HTR-8/SVneo (cell line): ENCODE measurements around the gene UST.
A peak's percentile ranks its signal among the peaks of the same experiment; 100 is the strongest.

Experiments used
- DNase-seq: peaks from one replicate; pipeline ENCODE4 v3.0.0; 2011; ENCODE audit warnings: low spot score, mixed read lengths; ENCODE audit not compliant: insufficient read length
- FAIRE-seq: peaks from 2 replicates; lab custom pipeline; 2011; peaks lifted over from hg19 to GRCh38; lab: Jason Lieb, UNC

Gene UST

DNA sequence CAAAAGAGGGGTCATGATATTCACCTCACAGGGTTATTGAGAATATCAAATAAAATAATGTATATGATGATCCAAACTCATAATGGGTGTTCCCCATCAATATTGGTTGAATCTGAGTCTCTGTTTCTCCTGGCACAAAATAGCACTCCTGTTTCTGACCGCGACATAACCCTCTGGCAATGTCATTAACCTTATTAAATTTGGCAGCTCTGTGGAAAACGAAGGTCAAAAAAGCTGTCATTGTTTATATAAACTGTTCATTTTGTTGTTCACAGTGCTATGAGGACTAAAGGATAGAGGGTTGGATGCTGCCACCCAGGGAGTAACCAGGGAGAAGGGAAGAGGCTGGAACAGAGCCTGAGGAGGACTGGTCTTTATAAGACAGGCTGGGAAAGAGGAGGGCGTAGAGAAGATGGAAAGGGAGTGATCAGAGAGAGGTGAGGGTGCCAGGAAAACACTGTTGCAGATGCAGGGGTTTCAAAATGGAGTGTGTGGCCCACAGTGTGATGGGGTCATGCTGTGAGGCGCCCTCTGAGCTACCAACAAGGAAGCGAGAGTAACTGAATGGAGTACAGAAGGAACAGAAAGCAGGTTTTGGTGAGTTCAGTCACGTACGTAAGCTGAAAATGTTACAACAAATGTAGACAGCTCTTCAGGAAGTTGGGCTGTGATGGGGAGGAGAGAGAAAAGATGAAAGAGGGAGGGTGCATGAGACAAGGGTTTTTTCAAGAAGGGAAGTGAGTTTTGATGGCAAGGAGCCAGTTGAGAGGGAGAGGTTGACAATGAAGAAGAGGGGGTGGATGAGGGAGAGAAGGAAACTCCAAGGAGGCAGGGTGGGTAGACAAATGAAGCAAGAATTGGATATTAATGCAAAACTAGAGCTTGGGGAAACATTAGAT lies 319.1 kb downstream of the UST start:
- FAIRE-seq (no peak), DNase-seq (no peak)

DNA sequence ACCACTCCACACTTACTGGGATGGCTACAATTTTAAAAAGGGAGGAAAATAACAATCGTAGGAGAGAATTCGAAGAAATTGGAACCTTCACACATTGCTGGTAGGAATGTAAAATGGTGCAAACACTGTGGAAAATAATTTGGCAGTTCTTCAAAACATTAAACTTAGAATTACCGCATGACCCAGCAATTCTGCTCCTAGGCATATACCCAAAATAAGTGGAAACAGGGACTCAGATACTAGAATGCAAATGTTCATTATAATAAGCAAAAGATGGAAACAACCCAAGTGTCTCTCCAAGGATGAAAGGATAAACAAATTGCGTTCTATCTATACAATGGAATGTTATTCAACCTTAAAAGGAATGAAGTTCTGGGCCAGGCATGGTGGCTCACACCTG lies 325.2 kb downstream of the UST start:
- FAIRE-seq (no peak), DNase-seq (no peak)

DNA sequence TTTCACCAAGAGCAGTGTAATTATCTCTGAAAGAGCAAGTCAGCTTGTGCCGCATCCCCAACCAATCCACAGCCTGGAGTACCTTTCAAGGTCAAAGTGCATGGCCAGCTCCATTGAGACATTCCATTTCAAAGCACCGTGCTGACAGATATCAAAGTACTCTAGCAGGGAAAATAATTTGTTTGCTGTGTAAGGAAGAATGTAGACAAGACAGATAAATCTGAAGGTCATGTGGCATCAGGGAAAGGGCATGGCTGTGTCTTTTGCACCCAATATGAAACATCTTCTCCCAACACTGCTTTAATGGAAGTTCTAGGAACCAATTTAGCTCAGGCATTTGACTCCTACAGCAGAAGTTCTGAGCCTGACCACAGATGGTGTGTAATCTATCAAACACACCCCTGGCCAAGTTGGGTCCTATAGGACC lies 328.0 kb downstream of the UST start:
- FAIRE-seq (no peak), DNase-seq (no peak)

DNA sequence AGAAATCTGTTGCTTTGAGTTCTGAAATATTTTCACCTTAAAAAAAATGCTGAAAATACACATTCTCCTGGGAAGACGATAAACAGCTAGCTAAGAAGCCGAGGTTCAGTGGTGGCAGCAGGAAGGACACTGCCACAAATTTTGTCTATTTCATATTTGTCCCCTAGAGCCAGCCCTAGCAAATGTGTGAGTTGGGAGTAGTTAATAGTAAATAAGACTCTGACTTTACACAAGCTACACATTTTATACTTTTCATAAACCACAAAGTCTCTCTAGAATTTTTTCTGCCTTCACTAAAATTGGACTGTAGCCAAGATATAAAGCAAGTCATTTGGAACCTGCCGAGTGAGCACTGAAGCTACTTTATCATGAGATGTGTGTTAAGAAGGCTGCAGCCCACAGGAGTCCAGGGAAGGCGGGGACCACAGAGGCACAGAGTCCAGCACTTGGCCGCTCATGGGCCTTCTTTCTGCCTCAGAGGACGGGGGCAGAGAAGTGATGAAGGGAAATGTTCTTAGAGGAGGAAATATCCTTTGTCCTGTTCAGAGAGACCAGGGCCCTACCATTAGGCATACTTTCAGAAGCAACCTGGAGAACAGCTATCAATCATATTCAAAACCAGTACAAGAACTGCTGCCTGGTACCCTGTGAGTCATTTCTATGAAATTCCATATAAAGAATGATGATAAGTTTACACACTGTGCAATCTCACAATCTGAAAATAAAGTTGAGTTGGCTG lies 329.0 kb downstream of the UST start:
- DNase-seq (no peak), FAIRE-seq (no peak)

DNA sequence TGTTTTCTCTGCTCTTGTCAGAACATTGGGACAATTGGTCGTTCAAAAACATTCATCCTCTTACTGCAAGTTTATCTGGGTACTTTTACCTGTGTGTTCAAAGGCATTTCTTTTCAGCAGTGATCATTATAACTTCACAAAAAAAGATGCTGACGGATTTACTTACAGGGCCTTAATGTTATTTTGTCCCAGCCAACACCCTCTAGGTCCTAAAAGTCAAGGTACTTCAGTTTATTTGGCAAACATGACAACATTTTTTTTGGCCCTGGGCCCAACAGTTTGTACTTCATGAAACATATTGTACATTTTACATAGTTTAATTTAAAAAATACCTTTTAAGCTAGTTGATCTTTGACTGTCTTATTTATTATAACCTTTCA lies 329.5 kb downstream of the UST start:
- FAIRE-seq: no peak
- DNase-seq: no peak

DNA sequence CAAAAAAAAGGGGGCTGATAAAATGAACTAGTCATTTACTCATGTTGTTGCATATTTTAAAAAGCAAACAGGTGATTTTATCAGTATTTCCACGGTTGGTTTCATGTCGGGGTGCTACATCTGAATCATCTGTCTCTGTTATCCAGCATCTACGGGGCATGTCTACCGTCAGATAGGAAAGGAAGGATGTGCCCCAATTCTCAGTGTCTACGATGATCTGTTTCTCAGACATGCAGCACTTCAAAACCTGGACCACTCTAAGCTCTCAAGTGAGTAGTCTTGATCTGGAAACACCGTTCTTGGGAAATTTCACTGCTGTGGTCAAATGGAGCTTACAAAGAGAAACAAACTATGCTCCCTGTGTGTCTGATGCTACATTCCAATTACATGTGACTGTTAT lies 330.4 kb downstream of the UST start:
- FAIRE-seq (no peak), DNase-seq (no peak)

DNA sequence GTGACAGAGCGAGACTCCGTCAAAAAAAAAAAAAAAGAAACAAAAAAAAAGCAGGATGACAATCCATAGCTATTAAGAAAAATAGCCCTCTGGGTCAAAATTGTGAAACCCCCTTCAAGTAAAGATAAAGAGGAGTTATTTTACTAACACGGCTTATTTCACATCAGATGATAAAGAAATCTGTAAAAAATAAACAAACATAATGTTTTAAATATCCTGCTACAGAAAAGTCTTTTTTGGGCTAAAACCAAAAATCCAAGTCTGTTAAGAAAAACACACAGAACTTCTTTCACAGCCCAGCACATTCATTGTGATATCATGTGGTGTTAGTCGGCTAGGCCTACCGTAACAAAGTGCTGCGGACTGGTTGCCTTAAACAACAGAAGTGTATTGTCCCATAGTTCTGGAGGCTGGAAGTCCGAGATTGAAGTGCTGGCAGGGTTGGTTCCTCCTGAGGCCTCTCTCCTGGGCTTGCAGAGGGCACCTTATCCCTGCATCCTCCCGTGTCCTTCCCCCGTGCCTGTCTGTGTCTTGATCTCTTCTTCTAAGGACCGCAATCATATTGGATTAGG lies 331.5 kb downstream of the UST start:
- FAIRE-seq (no peak), DNase-seq (no peak)

DNA sequence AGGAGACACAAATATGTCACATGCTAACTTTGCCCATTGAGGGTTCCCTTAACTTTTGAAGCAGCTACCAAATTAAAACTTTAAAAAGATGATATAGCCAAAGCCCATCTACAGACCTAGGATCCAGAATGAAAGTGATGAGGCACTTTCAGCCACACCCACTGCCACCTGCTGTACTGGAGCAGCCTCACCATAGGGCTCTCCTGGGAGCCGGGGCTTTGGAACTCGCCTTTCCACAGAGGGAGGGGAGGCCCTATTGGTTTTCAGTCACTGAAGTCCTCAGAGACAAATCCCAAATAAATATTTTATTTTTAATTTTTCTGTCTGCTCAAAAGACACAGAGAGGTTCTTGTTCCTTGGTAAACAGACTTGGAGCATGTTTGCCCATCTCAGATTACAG lies 332.6 kb downstream of the UST start:
- DNase-seq: no peak

DNA sequence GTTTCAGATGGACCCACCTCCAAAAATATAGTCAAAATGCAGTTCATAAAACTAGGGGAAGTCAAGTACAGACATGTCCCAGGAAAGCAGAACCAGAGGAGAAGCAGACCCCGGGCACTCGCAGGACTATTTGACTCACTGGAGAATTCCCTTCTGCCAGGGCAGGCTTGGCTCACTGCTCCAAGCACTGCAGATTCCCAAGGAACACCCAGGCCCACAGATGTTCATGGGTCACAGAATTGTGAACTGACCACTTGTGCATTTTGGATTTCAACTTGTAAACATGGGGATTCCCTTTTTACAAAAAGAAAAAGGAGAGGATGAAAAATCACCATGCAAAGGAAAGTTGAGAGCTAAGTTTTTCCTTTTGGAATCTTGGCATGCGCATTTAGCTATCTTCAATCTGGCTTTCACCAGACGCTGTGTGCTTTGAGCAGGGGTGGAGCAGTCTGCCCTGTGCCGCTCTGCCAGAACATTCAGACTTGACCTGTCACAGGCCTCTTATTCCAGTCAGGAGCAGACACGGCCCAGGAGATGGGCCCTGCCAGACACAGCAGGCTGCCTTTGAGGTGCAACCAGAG lies 333.2 kb downstream of the UST start:
- DNase-seq (no peak), FAIRE-seq (no peak)

More for the DNA sequence above, 332.6 kb downstream of the UST start:
- FAIRE-seq: no peak

DNA sequence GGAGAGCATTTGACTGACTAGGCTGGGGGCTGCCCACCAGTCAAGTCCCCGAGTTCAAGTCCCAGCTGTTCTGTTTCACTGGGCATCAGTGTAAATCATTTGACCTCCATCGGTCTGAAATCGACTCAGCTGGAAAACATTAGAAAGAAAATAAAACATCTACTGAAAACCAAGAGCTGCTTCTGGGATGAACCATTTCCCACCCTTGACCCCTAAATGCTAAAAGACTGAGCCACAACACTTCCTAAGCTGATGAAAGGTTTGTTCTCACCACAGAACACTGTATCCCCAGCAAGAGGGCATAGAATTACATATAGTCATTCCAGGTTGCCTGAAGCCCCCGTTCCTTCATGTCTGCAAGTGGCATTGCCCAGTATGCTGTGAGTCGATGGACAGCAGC lies 333.7 kb downstream of the UST start:
- FAIRE-seq (peak; percentile 75), DNase-seq (no peak)

DNA sequence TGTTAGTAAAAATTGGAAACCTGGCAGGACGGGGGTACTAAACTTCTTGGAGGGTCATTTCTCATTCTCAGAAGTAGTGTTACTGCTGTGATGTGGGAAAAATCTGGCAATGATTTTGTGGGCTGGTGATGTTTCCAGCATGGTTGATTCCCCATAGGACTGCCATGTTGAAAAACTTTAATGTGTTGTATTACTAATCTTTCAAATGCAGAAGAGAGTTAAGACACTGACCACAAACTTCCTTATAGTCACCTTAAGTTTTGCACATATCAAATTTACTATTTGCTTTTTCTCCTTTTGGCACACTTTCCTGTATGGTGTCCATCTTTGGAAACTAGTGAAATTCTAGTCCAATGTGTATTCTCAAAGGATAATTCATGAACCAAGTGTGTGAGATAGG lies 334.5 kb downstream of the UST start:
- FAIRE-seq (no peak), DNase-seq (no peak)

DNA sequence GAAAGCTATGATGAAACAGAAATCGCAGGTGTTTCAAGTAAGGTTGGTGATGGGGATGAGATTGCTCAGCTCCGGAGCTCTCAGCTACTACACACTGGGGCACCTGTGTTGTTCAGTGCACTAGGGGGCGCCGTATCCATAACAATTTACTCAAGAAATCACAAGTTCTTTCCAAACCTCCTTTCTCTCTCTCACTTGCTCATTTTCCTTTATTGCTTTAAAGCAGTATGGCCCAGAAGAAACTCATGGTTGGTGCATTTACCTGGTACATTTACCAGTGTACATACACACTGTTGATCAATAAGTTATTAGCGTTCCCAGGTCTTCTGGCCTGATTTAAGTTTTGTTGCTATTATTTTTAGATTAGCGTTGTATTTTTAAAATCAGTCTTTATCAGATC lies 335.5 kb downstream of the UST start:
- no peak for FAIRE-seq
- peak; percentile 44 for DNase-seq

DNA sequence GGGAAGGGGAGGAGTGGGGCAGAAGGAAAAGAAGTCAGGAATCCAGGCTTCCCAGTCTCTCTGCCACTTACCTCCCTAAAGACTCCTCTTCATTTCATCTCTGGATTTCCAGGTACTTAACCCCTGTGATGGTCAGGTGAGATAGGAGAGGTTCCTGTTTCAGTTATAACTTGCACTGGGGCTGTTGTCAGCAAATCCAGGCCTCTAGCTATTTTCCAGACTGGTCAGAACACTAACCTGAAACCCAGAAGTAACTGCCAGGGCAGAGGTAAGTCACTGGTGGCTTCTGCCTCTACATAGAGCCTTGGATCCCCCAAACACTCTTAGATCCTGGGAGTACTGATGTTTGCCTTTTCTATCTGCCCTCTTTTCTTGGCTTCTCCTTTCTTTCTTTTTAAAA lies 337.2 kb downstream of the UST start:
- FAIRE-seq (no peak), DNase-seq (no peak)

DNA sequence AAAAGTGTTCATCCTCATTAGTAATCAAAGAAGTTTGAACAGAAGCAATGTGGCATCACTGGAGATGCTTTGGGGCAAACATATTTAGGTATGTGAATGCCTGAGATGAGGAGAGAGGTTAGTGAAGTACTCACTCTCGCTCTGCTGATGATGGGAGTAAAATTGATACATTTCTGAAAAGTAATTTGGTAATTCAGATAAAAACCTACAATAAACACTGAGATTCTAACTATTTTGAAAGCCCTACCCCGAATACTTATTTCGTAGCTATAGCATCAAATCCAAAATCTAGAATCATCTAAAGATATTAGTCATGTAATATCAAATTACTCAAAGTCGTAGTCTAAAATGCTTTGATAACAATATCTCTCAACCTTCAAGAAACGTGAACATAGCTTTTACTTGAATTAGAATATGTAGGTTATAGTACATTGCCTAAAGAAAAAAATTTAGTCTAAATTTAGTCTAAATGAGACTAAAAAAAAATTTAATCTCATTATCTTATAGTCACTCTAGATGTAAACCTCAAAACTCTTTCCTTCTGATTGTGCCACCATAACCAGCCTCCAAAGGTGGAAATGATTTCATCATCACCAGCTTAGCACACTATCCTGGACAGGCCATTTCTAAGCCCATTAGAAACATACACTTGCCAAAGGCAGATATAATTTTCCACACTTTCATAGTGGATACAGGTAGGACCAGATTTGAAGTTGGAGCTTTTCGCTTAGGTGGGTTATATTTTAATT lies 338.2 kb downstream of the UST start:
- no peak for DNase-seq
- no peak for FAIRE-seq

DNA sequence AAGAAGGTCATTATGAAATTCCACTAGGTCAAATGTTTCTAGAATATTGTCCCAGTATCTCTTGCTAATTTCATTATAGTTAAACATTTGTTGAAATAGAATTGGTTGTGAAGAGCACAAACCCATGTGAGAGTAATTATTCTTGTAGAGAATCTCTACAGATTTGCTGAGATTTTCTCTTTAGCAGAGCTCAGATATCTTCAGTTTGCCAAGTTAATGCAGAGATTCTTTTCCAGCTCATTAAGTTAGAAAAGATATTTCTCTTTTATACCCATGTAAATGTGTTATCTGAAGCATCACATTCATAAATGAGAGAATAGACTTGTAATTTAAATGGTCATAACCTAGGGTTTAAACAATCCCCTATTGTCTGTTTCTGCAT lies 338.7 kb downstream of the UST start:
- FAIRE-seq (no peak), DNase-seq (no peak)

DNA sequence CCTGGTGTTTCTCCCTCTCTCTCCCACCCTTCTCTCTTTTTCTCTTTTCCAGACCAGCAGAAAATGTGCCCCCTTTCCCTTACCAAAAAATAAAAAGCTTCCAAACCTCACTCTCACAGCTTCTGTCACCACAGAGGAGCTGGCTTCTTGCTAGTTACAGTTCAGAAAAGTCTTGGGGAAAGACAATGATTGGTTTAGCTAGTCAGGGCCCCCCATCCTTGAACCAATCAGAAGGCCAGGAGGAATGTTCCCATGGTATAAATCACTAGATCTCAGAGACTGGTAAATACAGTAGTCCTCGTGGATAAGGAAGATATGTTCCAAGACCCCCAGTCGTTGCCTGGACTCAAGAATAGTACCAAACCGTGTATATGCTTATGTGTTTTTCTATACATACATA lies 339.5 kb downstream of the UST start:
- no peak for FAIRE-seq
- no peak for DNase-seq

DNA sequence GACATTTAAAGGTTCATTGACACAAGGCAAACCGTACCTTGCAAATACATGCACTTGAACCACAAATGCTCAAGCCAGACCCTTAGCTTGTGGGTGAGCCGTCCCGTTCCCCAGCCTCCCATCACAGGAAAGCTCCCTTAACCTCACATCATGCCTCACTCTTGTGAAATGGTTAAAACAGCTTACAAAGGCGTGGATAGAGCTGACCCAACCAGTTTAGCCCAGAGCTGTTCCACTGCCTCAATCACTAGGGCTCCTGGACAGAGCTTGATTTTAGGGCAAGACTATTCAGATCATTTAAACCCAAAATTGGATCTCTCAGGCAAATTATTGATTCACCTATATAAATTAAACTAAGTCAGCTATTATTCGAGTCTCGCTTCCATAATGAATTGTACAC lies 341.1 kb downstream of the UST start:
- FAIRE-seq: no peak
- no peak for DNase-seq

DNA sequence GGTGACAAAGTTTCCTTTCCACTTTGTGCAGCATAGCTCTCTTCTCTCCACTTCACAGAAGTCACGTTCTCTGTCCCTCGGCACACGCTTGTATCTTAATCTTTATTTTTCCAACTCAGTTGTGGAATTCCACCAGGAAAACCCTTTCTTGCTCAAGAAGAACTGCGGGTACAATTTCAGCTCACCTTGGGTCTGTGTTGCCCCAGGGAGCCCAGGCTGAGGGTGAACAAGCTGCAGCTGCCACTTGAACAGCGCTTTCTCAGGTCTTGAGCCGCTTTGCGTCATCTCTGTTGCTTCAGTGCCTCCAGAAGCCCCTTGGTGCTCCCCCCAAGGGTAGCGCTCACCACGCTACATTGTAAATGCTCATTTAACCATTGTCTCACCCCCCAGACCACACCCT lies 341.5 kb downstream of the UST start:
- no peak for DNase-seq
- FAIRE-seq: no peak

DNA sequence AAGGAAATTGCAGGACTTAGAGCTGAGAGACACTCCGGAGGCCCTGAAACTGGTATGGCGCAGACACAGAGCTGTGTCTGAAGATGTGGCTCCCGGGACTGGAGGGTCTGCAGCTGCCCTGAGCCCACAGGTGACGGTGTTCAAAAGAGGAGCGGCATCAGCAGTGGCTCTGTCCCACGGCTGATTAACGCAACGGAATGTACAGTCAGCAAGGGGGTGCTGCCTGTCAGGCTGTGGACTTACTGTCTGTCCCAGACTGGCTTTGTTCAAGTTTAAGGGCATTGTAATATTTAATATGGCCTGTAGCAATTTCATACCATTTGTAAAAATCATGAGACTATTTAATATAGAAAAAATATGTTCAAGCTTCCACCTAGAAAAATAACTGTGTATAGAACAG lies 342.7 kb downstream of the UST start:
- no peak for DNase-seq
- no peak for FAIRE-seq

DNA sequence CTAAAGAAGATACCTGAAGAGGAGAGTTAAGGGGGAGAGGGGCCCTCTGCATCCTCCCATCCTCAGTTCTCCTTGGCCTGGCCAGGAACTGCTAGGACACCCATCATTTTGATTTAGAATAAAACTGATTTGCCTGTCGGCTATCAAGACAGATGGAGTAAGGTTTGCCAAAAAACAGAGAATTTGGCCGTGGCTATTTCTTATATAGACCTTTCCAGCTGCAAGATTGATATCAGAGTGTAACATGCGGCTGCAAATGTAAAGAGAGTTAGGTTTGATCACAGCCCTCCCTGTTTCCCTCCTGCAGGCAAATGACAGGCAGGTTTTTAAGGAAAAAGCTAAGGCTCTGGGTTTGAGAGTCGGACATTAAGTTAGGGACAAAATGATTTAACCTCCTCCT lies 344.1 kb downstream of the UST start:
- FAIRE-seq: no peak
- no peak for DNase-seq
